Mucosa of descending colon (tissue), 3 donors: ENCODE measurements around the gene PCK1. TPM values are rescaled to one million over a fixed set of nuclear protein-coding genes. Genes with fewer than 3 reads are reported as not detected.

Experiments used
- ATAC-seq: fragments of 200-7000 bp; cut with Tn5 transposase; one replicate; pipeline ENCODE4 v1.9.1; 2020; ENCODE audit warnings: mild to moderate bottlenecking, moderate library complexity
- DNase-seq, 3 donors: peaks; one replicate each; pipeline ENCODE4 v3.0.0-alpha.2; 2020
- H3K36me3 ChIP-seq: fragments of 200-600 bp; one replicate; pipeline ENCODE4 v1.8.0; 2021; ENCODE audit warnings: low read depth, mild to moderate bottlenecking
- H3K4me1 ChIP-seq: fragments of 200-600 bp; one replicate; pipeline ENCODE4 v1.8.0; 2021; ENCODE audit warnings: low read depth, mild to moderate bottlenecking
- H3K4me3 ChIP-seq: fragments of 200-600 bp; one replicate; pipeline ENCODE4 v1.8.0; 2021; ENCODE audit warnings: mild to moderate bottlenecking
- H3K9me3 ChIP-seq: fragments of 200-600 bp; one replicate; pipeline ENCODE4 v1.8.0; 2021; ENCODE audit warnings: mild to moderate bottlenecking
- intact Hi-C, 2 donors: fragments of 100-400 bp; cut with DNase I in 1 of 2; cut with micrococcal nuclease in 1 of 2; formaldehyde crosslinking; loops; one replicate each; pipeline versions ENCODE4 v1.11.0 to v1.11.1; 2022; cut with DNase I, micrococcal nuclease
- total RNA-seq, 3 donors: library from RNA; stranded (reverse); fragmentation: NEBNext Ultra II Directional in 2 of 3; extraction: Animal tissue kit (Norgen Biotek cat#: 25700) in 2 of 3; gene quantifications; one replicate each; pipeline versions ENCODE4 v1.2.1 to v1.2.4, GENCODE V29; 2021 to 2023
- TF ChIP-seq, protein P1 (sequence below): fragments of 200-600 bp; IDR thresholded peaks from one replicate; pipeline ENCODE4 v1.8.0; 2022; ENCODE audit warnings: antibody characterized with exemption, mild to moderate bottlenecking
- donor health status: DM: no; HTN: no; CAD: no; lungs with moderate emphysema.
- donor health status: DM: no; HTN: no; CAD: no.
- donor health status: DM: no; HTN: yes; CAD: no.

PCK1 gene
- total RNA-seq, 3 donors from 2014 or later: 134 to 467 (median 136) TPM

DNA sequence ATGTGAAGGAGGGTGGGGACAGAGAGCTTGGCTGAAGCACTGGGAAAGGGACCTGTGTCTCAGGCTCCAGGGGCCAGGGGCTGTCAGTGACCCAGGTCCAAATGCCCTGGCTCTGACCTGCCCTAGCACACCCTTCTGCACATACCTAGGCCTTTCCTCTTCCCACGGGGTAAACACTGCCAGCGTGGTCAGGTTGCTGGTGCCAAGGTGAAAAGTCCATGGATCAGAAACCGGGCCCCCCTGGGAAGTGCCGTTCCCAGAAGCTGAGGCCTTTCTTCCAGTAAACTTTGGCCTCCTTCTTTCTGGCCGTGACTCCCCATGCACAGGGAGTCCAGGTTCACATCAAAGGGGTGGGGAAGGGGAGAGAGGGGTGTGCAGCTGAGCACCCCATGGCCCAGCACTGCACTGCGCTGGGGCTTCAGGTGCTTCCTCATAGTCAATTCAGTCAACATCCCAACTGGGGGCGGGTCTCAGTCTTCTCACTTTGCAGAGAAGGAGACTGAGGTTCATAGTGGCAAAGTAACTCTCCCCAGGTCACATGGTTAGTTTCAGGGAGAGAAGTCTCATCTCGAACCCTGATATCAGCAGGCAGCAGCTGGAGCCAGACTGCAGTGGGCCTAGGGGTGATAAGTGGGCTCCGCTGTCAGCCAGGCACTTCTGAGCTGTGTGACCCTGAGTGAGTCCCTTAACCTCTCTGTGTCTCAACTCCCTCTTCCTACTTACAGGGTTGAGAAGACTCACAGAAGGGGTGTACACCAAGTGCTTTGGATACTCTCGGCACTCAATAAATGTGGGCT lies 17.0 kb downstream of the PCK1 start:
- H3K4me3 ChIP-seq: no peak overlapping the region
- intact Hi-C loops: no loop called here
- TF ChIP-seq, protein P1, sequence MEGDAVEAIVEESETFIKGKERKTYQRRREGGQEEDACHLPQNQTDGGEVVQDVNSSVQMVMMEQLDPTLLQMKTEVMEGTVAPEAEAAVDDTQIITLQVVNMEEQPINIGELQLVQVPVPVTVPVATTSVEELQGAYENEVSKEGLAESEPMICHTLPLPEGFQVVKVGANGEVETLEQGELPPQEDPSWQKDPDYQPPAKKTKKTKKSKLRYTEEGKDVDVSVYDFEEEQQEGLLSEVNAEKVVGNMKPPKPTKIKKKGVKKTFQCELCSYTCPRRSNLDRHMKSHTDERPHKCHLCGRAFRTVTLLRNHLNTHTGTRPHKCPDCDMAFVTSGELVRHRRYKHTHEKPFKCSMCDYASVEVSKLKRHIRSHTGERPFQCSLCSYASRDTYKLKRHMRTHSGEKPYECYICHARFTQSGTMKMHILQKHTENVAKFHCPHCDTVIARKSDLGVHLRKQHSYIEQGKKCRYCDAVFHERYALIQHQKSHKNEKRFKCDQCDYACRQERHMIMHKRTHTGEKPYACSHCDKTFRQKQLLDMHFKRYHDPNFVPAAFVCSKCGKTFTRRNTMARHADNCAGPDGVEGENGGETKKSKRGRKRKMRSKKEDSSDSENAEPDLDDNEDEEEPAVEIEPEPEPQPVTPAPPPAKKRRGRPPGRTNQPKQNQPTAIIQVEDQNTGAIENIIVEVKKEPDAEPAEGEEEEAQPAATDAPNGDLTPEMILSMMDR: no peak
- ATAC-seq (no peak), DNase-seq (peak in 1 of 3 donors; percentile 30)
- H3K36me3 ChIP-seq: no peaks in the 10 kb centered on the region
- H3K9me3 ChIP-seq: no peaks in the 10 kb centered on the region
- peaks cover 19% of the 10 kb centered on the region for H3K4me1 ChIP-seq

DNA sequence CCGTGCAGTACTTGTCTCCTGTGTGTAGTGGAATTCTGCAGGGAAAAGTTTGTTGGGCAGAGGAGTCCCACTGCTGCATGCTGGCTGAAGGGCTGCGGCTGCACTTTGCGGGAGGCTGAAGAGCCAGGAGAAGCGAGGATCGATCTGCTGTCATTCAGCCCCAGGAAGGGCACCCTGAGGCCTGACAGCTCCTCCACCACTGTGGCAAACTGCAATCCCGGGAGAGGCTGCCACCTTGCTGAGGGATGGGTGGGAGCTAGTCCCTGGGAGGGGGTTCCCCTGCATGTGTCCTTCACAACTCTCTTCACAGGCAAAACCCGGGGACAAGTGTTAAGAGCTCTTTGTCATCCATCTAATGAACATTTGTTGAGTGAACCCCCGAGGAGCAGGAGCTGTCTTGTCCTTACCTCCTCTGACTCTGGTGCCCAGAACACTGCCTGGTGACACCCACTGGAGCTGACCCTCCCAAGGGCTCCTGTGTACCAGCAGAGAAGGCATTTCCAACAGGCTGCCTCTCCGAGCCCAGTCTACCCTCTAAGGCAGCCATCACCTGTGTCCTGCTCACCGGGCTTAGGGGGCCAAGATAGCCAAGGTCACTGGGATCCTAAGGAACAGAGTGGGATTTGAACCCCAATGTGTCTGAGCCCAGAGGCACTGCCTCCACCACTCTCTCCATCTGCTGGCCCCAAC lies 17.7 kb downstream of the PCK1 start:
- ATAC-seq (no peak), DNase-seq (peak in 1 of 3 donors; percentile 21)
- Histone ChIP-seq H3K4me3 (no peak overlapping the region), H3K36me3 (no peaks in the 10 kb centered on the region), H3K9me3 (no peaks in the 10 kb centered on the region), H3K4me1 (peaks cover 19% of the 10 kb centered on the region)
- intact Hi-C loops: no loop called here
- TF ChIP-seq, protein P1: no peak

DNA sequence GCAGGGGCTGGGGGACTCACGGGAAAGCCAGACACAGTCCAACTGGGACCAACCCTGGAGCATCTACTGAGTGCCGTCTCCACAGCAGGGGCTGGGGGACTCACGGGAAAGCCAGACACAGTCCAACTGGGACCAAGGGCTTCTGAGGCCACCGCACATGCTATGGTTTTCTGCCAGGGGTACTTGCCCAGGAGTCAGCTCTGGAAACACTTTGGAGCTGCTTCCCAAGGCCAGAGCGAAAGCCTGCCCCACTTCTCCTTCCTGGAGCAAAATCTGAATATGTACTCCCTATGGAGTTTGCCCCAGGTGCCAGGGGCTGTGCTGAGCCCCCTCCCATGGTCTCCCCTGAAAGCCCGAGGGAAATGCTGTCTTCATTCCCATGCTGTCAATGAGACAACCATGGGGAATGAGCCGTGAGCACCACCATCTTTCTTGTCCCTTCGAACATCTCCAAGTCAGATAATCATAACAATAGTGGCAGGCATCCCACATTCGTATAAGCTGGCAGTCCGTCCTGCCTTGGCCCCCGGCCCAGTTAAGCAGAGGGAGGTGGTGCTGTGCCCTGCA lies 18.5 kb downstream of the PCK1 start:
- ATAC-seq: no peak
- no peaks in the 10 kb centered on the region for H3K9me3 ChIP-seq
- intact Hi-C loops: no loop called here
- peak in 2 of 3 donors; percentile 21 to 32 for DNase-seq
- TF ChIP-seq, protein P1: no peak
- H3K4me3 ChIP-seq: no peak overlapping the region
- peaks cover 19% of the 10 kb centered on the region for H3K4me1 ChIP-seq
- H3K36me3 ChIP-seq: no peaks in the 10 kb centered on the region

DNA sequence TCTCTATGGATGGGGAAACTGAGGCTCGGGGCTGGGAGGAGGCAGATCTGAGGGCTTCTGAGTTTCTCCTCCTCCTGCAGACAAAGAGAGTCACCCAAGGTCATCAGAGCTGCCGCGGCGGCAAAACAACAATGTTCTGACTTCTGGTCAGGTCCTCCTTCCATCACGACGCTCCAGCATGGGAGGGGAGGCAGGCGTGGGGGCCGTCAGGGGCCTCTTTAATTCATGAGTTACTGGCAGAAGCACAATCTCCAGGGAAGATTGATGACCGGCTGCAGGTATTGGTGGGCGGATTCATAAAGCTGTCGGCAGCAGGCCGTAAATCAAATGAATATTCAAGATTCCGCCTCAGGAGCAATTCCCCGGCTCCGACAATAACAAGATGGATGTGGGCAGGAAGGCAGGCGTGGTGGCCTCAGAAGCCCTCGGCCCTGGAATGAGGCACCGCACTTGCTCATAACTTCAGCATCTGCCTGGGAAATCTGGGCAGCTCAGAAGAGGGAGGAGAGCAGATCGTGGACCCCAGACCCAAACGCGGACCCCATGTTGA lies 19.1 kb downstream of the PCK1 start:
- DNase-seq: peak in 2 of 3 donors; percentile 50 to 53
- Histone ChIP-seq H3K9me3 (no peaks in the 10 kb centered on the region), H3K4me1 (peaks cover 19% of the 10 kb centered on the region), H3K4me3 (no peak overlapping the region), H3K36me3 (no peaks in the 10 kb centered on the region)
- intact Hi-C loops: loop anchor here in 1 of 2 donors (10.0 kb wide), 1 partner anchor 195 kb away; no protein-coding TSS in a partner anchor
- ATAC-seq: peak; percentile 50
- TF ChIP-seq, protein P1: no peak

DNA sequence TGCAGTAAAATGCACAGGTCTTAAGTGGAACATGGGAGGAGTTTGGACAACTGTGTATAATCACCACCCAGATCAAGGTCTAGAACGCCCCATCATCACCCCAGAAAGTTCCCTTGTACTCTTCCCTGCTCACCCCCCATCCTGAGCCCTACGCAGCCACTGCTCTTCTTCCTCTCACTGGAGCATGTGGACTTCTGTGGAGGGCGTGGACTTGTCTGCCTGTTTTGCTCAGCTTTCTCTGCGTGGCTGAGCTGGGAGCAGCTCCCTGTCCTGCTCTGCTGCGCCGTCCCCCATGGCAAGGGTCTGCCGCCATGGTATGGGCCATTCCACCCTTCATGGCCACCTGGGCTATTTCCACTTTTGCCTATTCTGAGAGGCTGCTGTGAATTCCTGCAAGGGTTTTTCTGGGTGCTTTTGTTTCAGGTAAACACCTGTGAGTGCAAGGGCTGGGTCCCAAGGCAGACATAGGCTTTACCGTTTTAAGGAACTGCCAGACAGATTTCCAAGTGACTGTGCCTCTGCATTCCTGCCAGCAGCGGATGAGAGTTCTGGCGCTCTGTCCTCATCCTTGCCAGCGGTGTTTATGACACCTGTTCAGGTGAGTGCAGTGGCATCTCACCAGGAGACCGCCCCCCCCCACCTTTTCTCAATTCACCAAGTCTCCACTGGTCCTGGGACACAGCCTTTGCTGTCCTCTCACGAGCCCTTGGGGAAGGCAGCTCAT lies 19.7 kb downstream of the PCK1 start:
- ATAC-seq (peak; percentile 39), DNase-seq (peak in 2 of 3 donors; percentile 38 to 50)
- intact Hi-C loops: loop anchor here in 1 of 2 donors (10.0 kb wide), 1 partner anchor 196 kb away; no protein-coding TSS in a partner anchor
- Histone ChIP-seq H3K9me3 (no peaks in the 10 kb centered on the region), H3K36me3 (no peaks in the 10 kb centered on the region), H3K4me1 (peaks cover 19% of the 10 kb centered on the region), H3K4me3 (no peak overlapping the region)
- TF ChIP-seq, protein P1: no peak
